ENCODE results near the gene TANC1.

The TANC1 gene

GRCh38 chr2:158962074-158962473 lies 6.4 kb upstream of the TANC1 start:
- no peak for DNase-seq (ENCODE audit: low read depth)

GRCh38 chr2:158963071-158963470 lies 5.4 kb upstream of the TANC1 start:
- DNase-seq (ENCODE audit: low read depth): no peak

- no peak for DNase-seq (ENCODE audit: low read depth)
These were observed 3.3 kb upstream of the TANC1 start for GRCh38 chr2:158965107-158965506.

- no peak for DNase-seq (ENCODE audit: low read depth)
These were observed 2.8 kb upstream of the TANC1 start for GRCh38 chr2:158965641-158966040.

GRCh38 chr2:158966312-158966711 lies 2.1 kb upstream of the TANC1 start:
- DNase-seq (ENCODE audit: low read depth): no peak

GRCh38 chr2:158967114-158967730 lies 1.2 kb upstream of the TANC1 start:
- DNase-seq (ENCODE audit: low read depth): no peak

GRCh38 chr2:158967731-158968395 lies 577 bp upstream of the TANC1 start:
- peak; percentile 22 for DNase-seq (ENCODE audit: low read depth)

GRCh38 chr2:158969162-158969714 lies 798 bp downstream of the TANC1 start:
- no peak for DNase-seq (ENCODE audit: low read depth)

- DNase-seq (ENCODE audit: low read depth): no peak
These were observed 1.3 kb downstream of the TANC1 start for GRCh38 chr2:158969715-158970240.

- DNase-seq (ENCODE audit: low read depth): peak; percentile 32
These were observed 1.9 kb downstream of the TANC1 start for GRCh38 chr2:158970241-158970751.

- no peak for DNase-seq (ENCODE audit: low read depth)
These were observed 4.9 kb downstream of the TANC1 start for GRCh38 chr2:158973116-158973956.

- peak; percentile 50 for DNase-seq (ENCODE audit: low read depth)
These were observed 7.0 kb downstream of the TANC1 start for GRCh38 chr2:158975271-158975921.

- peak; percentile 53 for DNase-seq (ENCODE audit: low read depth)
These were observed 11.3 kb downstream of the TANC1 start for GRCh38 chr2:158979772-158980171.

- peak; percentile 44 for DNase-seq (ENCODE audit: low read depth)
These were observed 16.2 kb downstream of the TANC1 start for GRCh38 chr2:158984604-158985135.

GRCh38 chr2:158988501-158988900 lies 20.1 kb downstream of the TANC1 start:
- no peak for DNase-seq (ENCODE audit: low read depth)

GRCh38 chr2:158989165-158989564 lies 20.7 kb downstream of the TANC1 start:
- DNase-seq (ENCODE audit: low read depth): no peak

GRCh38 chr2:158990397-158991214 lies 22.2 kb downstream of the TANC1 start:
- DNase-seq (ENCODE audit: low read depth): peak; percentile 100

- DNase-seq (ENCODE audit: low read depth): no peak
These were observed 24.6 kb downstream of the TANC1 start for GRCh38 chr2:158993030-158993429.

- DNase-seq (ENCODE audit: low read depth): peak; percentile 59
These were observed 25.5 kb downstream of the TANC1 start for GRCh38 chr2:158993721-158994587.

All from amniotic epithelial cell (primary cell).